ENCODE measurements around the gene CADPS. TPM values are rescaled to one million over a fixed set of nuclear protein-coding genes. Genes with fewer than 3 reads are reported as not detected.

CADPS gene
- total and polyA plus RNA-seq, 11 donors: 3.6 to 37.8 (median 12.9) TPM

DNA sequence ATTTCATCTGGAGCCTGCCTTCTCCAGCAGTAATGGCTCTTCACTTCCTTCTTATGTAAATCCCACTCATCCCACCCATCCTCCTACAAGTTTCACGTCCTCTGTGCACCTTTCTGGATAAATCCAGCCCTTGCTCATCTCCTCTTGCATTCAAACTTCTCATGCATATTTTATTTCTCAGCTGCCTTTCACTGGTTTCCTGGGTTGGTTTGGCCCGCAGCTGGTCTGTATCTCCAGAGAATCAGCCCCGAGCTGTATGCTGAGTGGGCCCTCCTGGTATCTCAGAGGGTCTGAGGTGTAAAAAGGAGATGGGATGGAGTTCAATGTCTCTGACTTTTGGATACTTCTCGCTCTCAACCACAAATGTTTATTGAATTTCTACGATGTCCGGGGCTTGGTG lies 253.3 kb downstream of the CADPS start:
- intact Hi-C loops (cut with DNase I): loop anchor here in 8 of 10 donors (5.0 to 10.0 kb wide), 10 partner anchors 45 to 1195 kb away; partner anchors contain the start of gene C3orf49 (in 5 of the 8)
- ATAC-seq (no peak), DNase-seq (no peak)
- H3K4me1 ChIP-seq: peaks cover 0 to 3% (median 0%) of the 10 kb centered on the region in 12 donors
- 60 to 74% (median 67%) methylated on average over 6 of the region's 6 CpGs for WGBS, 4 donors
- H3K27me3 ChIP-seq: no peaks in the 10 kb centered on the region
- no peaks in the 10 kb centered on the region for H3K36me3 ChIP-seq
- no peak overlapping the region for H3K4me3 ChIP-seq
- H3K27ac ChIP-seq: no peak overlapping the region
- H3K9me3 ChIP-seq: no peaks in the 10 kb centered on the region
- no peak for TF ChIP-seq POLR2A (IDR thresholded peaks at IDR 0.05)
- TF ChIP-seq, protein P1, sequence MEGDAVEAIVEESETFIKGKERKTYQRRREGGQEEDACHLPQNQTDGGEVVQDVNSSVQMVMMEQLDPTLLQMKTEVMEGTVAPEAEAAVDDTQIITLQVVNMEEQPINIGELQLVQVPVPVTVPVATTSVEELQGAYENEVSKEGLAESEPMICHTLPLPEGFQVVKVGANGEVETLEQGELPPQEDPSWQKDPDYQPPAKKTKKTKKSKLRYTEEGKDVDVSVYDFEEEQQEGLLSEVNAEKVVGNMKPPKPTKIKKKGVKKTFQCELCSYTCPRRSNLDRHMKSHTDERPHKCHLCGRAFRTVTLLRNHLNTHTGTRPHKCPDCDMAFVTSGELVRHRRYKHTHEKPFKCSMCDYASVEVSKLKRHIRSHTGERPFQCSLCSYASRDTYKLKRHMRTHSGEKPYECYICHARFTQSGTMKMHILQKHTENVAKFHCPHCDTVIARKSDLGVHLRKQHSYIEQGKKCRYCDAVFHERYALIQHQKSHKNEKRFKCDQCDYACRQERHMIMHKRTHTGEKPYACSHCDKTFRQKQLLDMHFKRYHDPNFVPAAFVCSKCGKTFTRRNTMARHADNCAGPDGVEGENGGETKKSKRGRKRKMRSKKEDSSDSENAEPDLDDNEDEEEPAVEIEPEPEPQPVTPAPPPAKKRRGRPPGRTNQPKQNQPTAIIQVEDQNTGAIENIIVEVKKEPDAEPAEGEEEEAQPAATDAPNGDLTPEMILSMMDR (IDR thresholded peaks at IDR 0.05): no peak

DNA sequence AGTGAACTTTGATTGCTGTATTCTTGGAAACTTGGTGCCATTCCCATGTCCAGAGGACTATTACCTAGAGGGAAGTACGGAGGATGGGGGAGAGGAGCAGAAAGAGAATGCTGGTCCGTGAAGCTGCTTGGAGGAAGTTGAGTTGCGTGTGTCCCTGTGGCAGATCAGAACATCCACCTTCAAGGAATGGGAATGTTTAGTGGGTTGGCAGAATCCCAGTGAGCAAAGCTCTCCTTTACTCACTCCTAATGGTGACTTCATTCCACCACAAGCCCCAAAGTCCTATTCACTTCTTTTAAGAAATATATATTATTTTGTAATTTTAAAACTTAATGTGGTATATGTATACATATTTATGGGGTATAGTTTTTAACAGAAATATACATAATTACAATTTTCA lies 254.0 kb downstream of the CADPS start:
- no peak overlapping the region for H3K27ac ChIP-seq
- no peak for DNase-seq
- no peaks in the 10 kb centered on the region for H3K36me3 ChIP-seq
- no peaks in the 10 kb centered on the region for H3K9me3 ChIP-seq
- no peak for ATAC-seq
- H3K4me3 ChIP-seq: no peak overlapping the region
- H3K27me3 ChIP-seq: no peaks in the 10 kb centered on the region
- H3K4me1 ChIP-seq: peaks cover 0 to 3% (median 0%) of the 10 kb centered on the region in 12 donors
- no peak for TF ChIP-seq POLR2A (IDR thresholded peaks at IDR 0.05)
- TF ChIP-seq, protein P1 (IDR thresholded peaks at IDR 0.05): no peak
- intact Hi-C loops (cut with DNase I): loop anchor here in 8 of 10 donors (5.0 to 10.0 kb wide), 10 partner anchors 46 to 1196 kb away; partner anchors contain the start of gene C3orf49 (in 5 of the 8)
- WGBS, 4 donors: 60 to 76% (median 69%) methylated on average over 3 of the region's 3 CpGs

DNA sequence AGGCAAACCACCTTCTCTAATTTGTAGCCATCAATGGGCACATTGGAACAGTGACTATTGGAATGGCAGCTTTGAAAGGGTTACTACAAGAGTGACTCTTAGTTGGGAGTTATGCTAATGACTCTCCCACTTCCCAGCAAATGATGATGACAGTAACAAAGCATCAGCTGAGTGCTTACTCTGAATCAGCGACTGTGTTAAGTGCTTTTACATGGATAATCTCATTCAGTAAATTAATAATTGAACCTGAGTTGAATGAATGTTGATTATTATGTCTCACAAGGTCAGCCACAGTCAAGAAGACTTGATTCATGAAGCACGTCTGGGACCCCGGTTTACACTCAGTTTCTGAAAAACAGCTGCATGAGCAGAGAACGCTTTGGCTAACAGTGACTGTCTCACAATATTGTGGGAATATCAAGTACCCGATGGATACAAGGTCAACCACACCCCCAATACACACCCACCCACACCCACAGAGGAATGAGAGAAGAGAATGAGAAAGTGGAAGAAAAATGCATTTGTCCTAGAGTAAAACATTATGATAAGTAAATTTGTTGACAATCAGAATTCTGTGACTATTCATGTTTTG lies 259.9 kb downstream of the CADPS start:
- DNase-seq (no peak), ATAC-seq (no peak)
- intact Hi-C loops (cut with DNase I): no loop called here
- no peaks in the 10 kb centered on the region for H3K36me3 ChIP-seq
- H3K4me1 ChIP-seq: no peaks in the 10 kb centered on the region
- no peak overlapping the region for H3K27ac ChIP-seq
- WGBS, 4 donors: 44 to 63% (median 62%) methylated on average over 5 of the region's 5 CpGs
- no peak overlapping the region for H3K4me3 ChIP-seq
- TF ChIP-seq, protein P1 (IDR thresholded peaks at IDR 0.05): no peak
- TF ChIP-seq POLR2A (IDR thresholded peaks at IDR 0.05): no peak
- no peaks in the 10 kb centered on the region for H3K9me3 ChIP-seq
- H3K27me3 ChIP-seq: no peaks in the 10 kb centered on the region

DNA sequence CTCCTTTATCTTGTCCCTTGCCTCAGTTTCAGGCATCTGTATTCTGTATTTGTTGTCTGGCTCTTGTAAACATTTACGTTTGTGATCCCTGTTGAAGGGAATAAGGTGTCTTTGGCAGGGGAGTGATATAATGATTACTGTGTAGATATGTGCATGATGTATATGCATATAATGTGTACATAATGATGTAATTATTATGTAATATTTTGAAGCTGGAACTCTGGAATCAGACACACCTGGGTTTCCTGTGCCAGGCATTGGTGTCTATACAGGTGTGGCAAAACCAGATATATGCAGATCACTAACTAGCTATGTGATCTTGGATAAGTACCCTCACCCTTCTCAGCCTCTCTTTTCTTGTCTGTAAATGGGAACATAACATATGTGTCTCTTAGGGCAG lies 260.7 kb downstream of the CADPS start:
- Histone ChIP-seq H3K4me1 (no peaks in the 10 kb centered on the region), H3K4me3 (no peak overlapping the region), H3K27ac (no peak overlapping the region), H3K9me3 (no peaks in the 10 kb centered on the region), H3K36me3 (no peaks in the 10 kb centered on the region), H3K27me3 (no peaks in the 10 kb centered on the region)
- intact Hi-C loops (cut with DNase I): no loop called here
- ATAC-seq: no peak
- no peak for TF ChIP-seq POLR2A (IDR thresholded peaks at IDR 0.05)
- TF ChIP-seq, protein P1 (IDR thresholded peaks at IDR 0.05): no peak
- WGBS, 4 donors: 81 to 93% (median 88%) methylated on average over 1 of the region's 1 CpG
- no peak for DNase-seq
